IMR-90 (cell line): ENCODE data around the gene ARSA. TPM values are rescaled to one million over a fixed set of nuclear protein-coding genes. Genes with fewer than 3 reads are reported as not detected.

Experiments used
- ATAC-seq: fragments of 200-7000 bp; cut with Tn5 transposase; 2 replicates; pipeline ENCODE4 v1.9.1; 2020; ENCODE audit warnings: low read depth, mild to moderate bottlenecking, moderate library complexity
- BruUV-seq: library from RNA; stranded (reverse); fragments of 400-500 nt; replicated peaks from 2 replicates; lab custom pipeline; 2021; lab: Mats Ljungman, UMichigan
- CTCF ChIA-PET: fragments of 300-600 bp; formaldehyde crosslinking; extraction: SDS; loops from one replicate; lab custom pipeline; 2021; ENCODE audit warnings: antibody characterized with exemption; lab: Yijun Ruan, JAX
- POLR2A ChIA-PET: fragments of 300-600 bp; sonication (Branson Sonifier 250); formaldehyde crosslinking; loops from one replicate; lab custom pipeline; 2022; ENCODE audit warnings: antibody characterized with exemption; ENCODE audit not compliant: unreplicated experiment; lab: Charles Lee
- DNase-seq: peaks from one replicate; pipeline ENCODE4 v3.0.0; 2013
- H2AFZ ChIP-seq: replicated peaks from 2 replicates; pipeline ENCODE3; 2013; ENCODE audit warnings: low read length, mild to moderate bottlenecking; ENCODE audit not compliant: poor library complexity
- H2AK5ac ChIP-seq: 2 replicates; pipeline ENCODE4 v1.6.1; 2013; ENCODE audit warnings: low read depth, low read length, inconsistent platforms
- H2AK9ac ChIP-seq: replicated peaks from 2 replicates; pipeline ENCODE3; 2013; ENCODE audit warnings: mild to moderate bottlenecking, low read depth, low read length, moderate library complexity; ENCODE audit not compliant: poor library complexity
- H2BK120ac ChIP-seq: 2 replicates; pipeline ENCODE4 v1.6.1; 2013; ENCODE audit warnings: low read depth, low read length, inconsistent platforms
- H2BK15ac ChIP-seq: 3 replicates; pipeline ENCODE4 v1.6.1; 2013; ENCODE audit warnings: low read depth, low read length, inconsistent platforms
- H2BK20ac ChIP-seq: 2 replicates; pipeline ENCODE4 v1.6.1; 2013; ENCODE audit warnings: low read depth, mild to moderate bottlenecking, inconsistent platforms, low read length, moderate library complexity
- H2BK5ac ChIP-seq: 2 replicates; pipeline ENCODE4 v1.6.1; 2013; ENCODE audit warnings: mild to moderate bottlenecking, low read depth, low read length, inconsistent platforms; ENCODE audit not compliant: poor library complexity, severe bottlenecking
- H3K14ac ChIP-seq: replicated peaks from 2 replicates; pipeline ENCODE4 v1.6.1; 2013; ENCODE audit warnings: low read depth, low read length, inconsistent platforms
- H3K18ac ChIP-seq: 2 replicates; pipeline ENCODE4 v1.6.1; 2013; ENCODE audit warnings: low read depth, low read length, control low read depth
- H3K23ac ChIP-seq: 2 replicates; pipeline ENCODE4 v1.6.1; 2013; ENCODE audit warnings: low read depth, low read length, inconsistent platforms
- H3K27ac ChIP-seq: 2 replicates; pipeline ENCODE4 v1.5.1; 2013; ENCODE audit warnings: mild to moderate bottlenecking, control low read depth, low read length; ENCODE audit not compliant: insufficient read depth
- H3K27me3 ChIP-seq: 2 replicates; pipeline ENCODE4 v1.6.1; 2013; ENCODE audit warnings: low read length; ENCODE audit not compliant: control insufficient read depth, insufficient read depth
- H3K36me3 ChIP-seq: 2 replicates; pipeline ENCODE4 v1.6.1; 2013; ENCODE audit warnings: low read length, mixed read lengths; ENCODE audit not compliant: control insufficient read depth, insufficient read depth
- H3K4ac ChIP-seq: 2 replicates; pipeline ENCODE4 v1.6.1; 2013; ENCODE audit warnings: low read depth, low read length, inconsistent platforms
- H3K4me1 ChIP-seq: 2 replicates; pipeline ENCODE4 v1.6.1; 2013; ENCODE audit warnings: low read length, mixed read lengths; ENCODE audit not compliant: control insufficient read depth, insufficient read depth
- H3K4me2 ChIP-seq: 2 replicates; pipeline ENCODE4 v1.6.1; 2013; ENCODE audit warnings: low read depth, mild to moderate bottlenecking, control low read depth, low read length, moderate library complexity
- H3K4me3 ChIP-seq: 2 replicates; pipeline ENCODE4 v1.5.1; 2013; ENCODE audit warnings: low read depth, mild to moderate bottlenecking, control low read depth, low read length, moderate library complexity; ENCODE audit not compliant: insufficient read depth
- H3K56ac ChIP-seq: 2 replicates; pipeline ENCODE4 v1.6.1; 2013; ENCODE audit warnings: low read length, inconsistent platforms; ENCODE audit not compliant: insufficient read depth; ENCODE audit errors: extremely low read depth
- H3K79me1 ChIP-seq, 2 experiments: 2 replicates each; pipeline ENCODE4 v1.6.1; 2013; ENCODE audit warnings: low read length in 2 of 2, inconsistent platforms in 1 of 2, low read depth in 1 of 2
- H3K9ac ChIP-seq: 2 replicates; pipeline ENCODE4 v1.6.1; 2013; ENCODE audit warnings: low read depth, low read length, control low read depth
- H3K9me1 ChIP-seq: 2 replicates; pipeline ENCODE4 v1.6.1; 2013; ENCODE audit warnings: low read length, inconsistent platforms; ENCODE audit not compliant: insufficient read depth
- H3K9me3 ChIP-seq: 2 replicates; pipeline ENCODE4 v1.6.1; 2013; ENCODE audit warnings: low read length; ENCODE audit not compliant: control insufficient read depth, insufficient read depth
- H4K20me1 ChIP-seq: 2 replicates; pipeline ENCODE4 v1.6.1; 2013; ENCODE audit warnings: low read length, inconsistent platforms; ENCODE audit not compliant: insufficient read depth
- H4K5ac ChIP-seq: 2 replicates; pipeline ENCODE4 v1.6.1; 2013; ENCODE audit warnings: mild to moderate bottlenecking, low read depth, low read length, control low read depth
- H4K8ac ChIP-seq, 2 experiments: 2 replicates each; pipeline ENCODE4 v1.6.1; 2013; ENCODE audit warnings: low read depth in 2 of 2, low read length in 2 of 2, control low read depth in 1 of 2, inconsistent platforms in 1 of 2
- H4K91ac ChIP-seq: 2 replicates; pipeline ENCODE4 v1.6.1; 2013; ENCODE audit warnings: low read depth, low read length, inconsistent platforms; ENCODE audit not compliant: insufficient read depth
- CEBPB ChIP-seq: IDR thresholded peaks from 2 replicates; pipeline ENCODE4 v1.6.1; 2012; ENCODE audit warnings: low read depth, low read length, improper control_type of control experiment
- CHD1 ChIP-seq: IDR thresholded peaks from 2 replicates; pipeline ENCODE4 v1.6.1; 2012; ENCODE audit warnings: low read depth, low read length, improper control_type of control experiment
- CTCF ChIP-seq: conservative IDR thresholded peaks from 2 replicates; pipeline ENCODE4 v1.5.1; 2012; ENCODE audit warnings: mild to moderate bottlenecking, low read depth, low read length, improper control_type of control experiment
- ELK1 ChIP-seq: fragments of 150-350 bp; IDR thresholded peaks from 2 replicates; pipeline ENCODE4 v1.6.1; 2016; ENCODE audit warnings: low read depth, mild to moderate bottlenecking, low read length, moderate library complexity, borderline replicate concordance
- FOS ChIP-seq: fragments of 150-350 bp; IDR thresholded peaks from 2 replicates; pipeline ENCODE4 v1.6.1; 2016; ENCODE audit warnings: low read depth, low read length
- MAFK ChIP-seq: IDR thresholded peaks from 2 replicates; pipeline ENCODE4 v1.6.1; 2012; ENCODE audit warnings: low read depth, low read length, improper control_type of control experiment
- MAZ ChIP-seq: IDR thresholded peaks from 2 replicates; pipeline ENCODE4 v1.6.1; 2012; ENCODE audit warnings: low read depth, mild to moderate bottlenecking, low read length, improper control_type of control experiment, moderate library complexity, borderline replicate concordance
- NFE2L2 ChIP-seq: fragments of 150-350 bp; IDR thresholded peaks from 2 replicates; pipeline ENCODE4 v1.6.1; 2016; ENCODE audit warnings: low read depth, mild to moderate bottlenecking, low read length
- RAD21 ChIP-seq: IDR thresholded peaks from 2 replicates; pipeline ENCODE4 v1.6.1; 2012; ENCODE audit warnings: low read length, improper control_type of control experiment
- RCOR1 ChIP-seq: IDR thresholded peaks from 2 replicates; pipeline ENCODE4 v1.6.1; 2012; ENCODE audit warnings: mild to moderate bottlenecking, low read length, improper control_type of control experiment; ENCODE audit not compliant: insufficient replicate concordance
- RFX5 ChIP-seq: IDR thresholded peaks from 2 replicates; pipeline ENCODE4 v1.8.0; 2012; ENCODE audit warnings: low read depth, mild to moderate bottlenecking, low read length, moderate library complexity
- SMC3 ChIP-seq: fragments of 150-350 bp; IDR thresholded peaks from 2 replicates; pipeline ENCODE4 v1.6.1; 2016; ENCODE audit warnings: low read depth, mild to moderate bottlenecking, antibody characterized with exemption, low read length, moderate library complexity
- WGBS, 2 experiments: methylation state at CpG; one replicate each; pipeline versions ENCODE4 v1.1.5 to v1.1.7; 2013; ENCODE audit warnings: missing lambda C conversion rate in 2 of 2; ENCODE audit not compliant: insufficient read length in 1 of 2; ENCODE audit errors: extremely low coverage in 2 of 2; 5-methylcytosine and 5-hydroxymethylcytosine counted together
- dilution Hi-C: fragments of 300-500 bp; cut with HindIII; formaldehyde crosslinking; loops from one replicate; pipeline ENCODE4 v1.14.3; 2018; ENCODE audit warnings: low sequenced_read_pairs; ENCODE audit not compliant: unreplicated experiment
- in situ Hi-C: fragments of 300-500 bp; cut with MboI; formaldehyde crosslinking; loops from 3 replicates; pipeline ENCODE4 v1.14.3; 2019; ENCODE audit warnings: low sequenced_read_pairs, inconsistent platforms, mixed read lengths
- intact Hi-C: fragments of 100-400 bp; cut with micrococcal nuclease; formaldehyde crosslinking; loops from 2 replicates; pipeline ENCODE4 v1.10.0; 2022
- polyA plus RNA-seq, 3 experiments: library from polyadenylated mRNA; depleted of rRNA; stranded (reverse); fragments of >200 nt; gene quantifications; 2 replicates each; pipeline ENCODE4 v1.2.3, GENCODE V29; 2012; ENCODE audit warnings: low replicate concordance in 1 of 3
- total RNA-seq: library from RNA; depleted of rRNA; stranded (reverse); fragments of >200 nt; gene quantifications from 2 replicates; pipeline ENCODE4 v1.2.3, GENCODE V29; 2012
- TF ChIP-seq, protein P1 (sequence below): fragments of 150-350 bp; IDR thresholded peaks from 2 replicates; pipeline ENCODE4 v1.6.1; 2017; ENCODE audit warnings: mild to moderate bottlenecking, antibody characterized with exemption, low read length, low read depth

Gene ARSA
- total and polyA plus RNA-seq, 2 of the 4 experiments (the other 2 are of a cell fraction) = 3.4 to 24.2 TPM

GRCh38 chr22:50653256-50653655 is 25.3 kb upstream of the ARSA start:
- H3K4ac ChIP-seq = no peak overlapping the region
- no peak overlapping the region for H2BK120ac ChIP-seq
- H3K23ac ChIP-seq = no peak overlapping the region
- dilution Hi-C loops = no loop called here
- no peak overlapping the region for H3K56ac ChIP-seq
- no peak overlapping the region for H4K91ac ChIP-seq
- no peak overlapping the region for H3K4me3 ChIP-seq
- peaks cover 8% of the 10 kb centered on the region; the same call in 1 of the 2 replicates for H3K9me1 ChIP-seq
- H2AFZ ChIP-seq = no peak overlapping the region
- no peak overlapping the region for H2BK20ac ChIP-seq
- no peak overlapping the region for H3K9ac ChIP-seq
- DNase-seq (no peak), ATAC-seq (no peak)
- H2BK15ac ChIP-seq = no peak overlapping the region
- H4K8ac ChIP-seq = no peak overlapping the region
- peaks cover 2% of the 10 kb centered on the region; the same call in 1 of the 2 replicates for H3K27me3 ChIP-seq
- no peak overlapping the region for H3K14ac ChIP-seq
- no peaks in the 10 kb centered on the region for H3K79me1 ChIP-seq
- in situ Hi-C loops = no loop called here
- no peak overlapping the region for H4K5ac ChIP-seq
- intact Hi-C loops = no loop called here
- H2BK5ac ChIP-seq = no peak overlapping the region
- H3K18ac ChIP-seq = no peak overlapping the region
- H3K4me1 ChIP-seq = peaks cover 7% of the 10 kb centered on the region; the same call in 1 of the 2 replicates
- TF ChIP-seq RCOR1 = no peak
- no peak for TF ChIP-seq CEBPB
- TF ChIP-seq FOS = no peak
- TF ChIP-seq MAFK = no peak
- no peak for TF ChIP-seq ELK1
- no peak for TF ChIP-seq SMC3
- no peak for TF ChIP-seq RAD21
- TF ChIP-seq RFX5 = no peak
- no peak for TF ChIP-seq MAZ
- no peak for TF ChIP-seq CTCF
- TF ChIP-seq, protein P1, sequence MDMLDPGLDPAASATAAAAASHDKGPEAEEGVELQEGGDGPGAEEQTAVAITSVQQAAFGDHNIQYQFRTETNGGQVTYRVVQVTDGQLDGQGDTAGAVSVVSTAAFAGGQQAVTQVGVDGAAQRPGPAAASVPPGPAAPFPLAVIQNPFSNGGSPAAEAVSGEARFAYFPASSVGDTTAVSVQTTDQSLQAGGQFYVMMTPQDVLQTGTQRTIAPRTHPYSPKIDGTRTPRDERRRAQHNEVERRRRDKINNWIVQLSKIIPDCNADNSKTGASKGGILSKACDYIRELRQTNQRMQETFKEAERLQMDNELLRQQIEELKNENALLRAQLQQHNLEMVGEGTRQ = no peak
- TF ChIP-seq NFE2L2 = no peak
- TF ChIP-seq CHD1 = no peak
- CTCF ChIA-PET = no interaction called here
- H3K27ac ChIP-seq = no peak overlapping the region
- H2AK9ac ChIP-seq = no peak overlapping the region
- H3K36me3 ChIP-seq = no peaks in the 10 kb centered on the region
- 76% methylated on average over 6 of the region's 10 CpGs; no CpG with 5 or more reads in 1 of the 2 experiments for WGBS, 2 experiments
- no peak overlapping the region for H2AK5ac ChIP-seq
- POLR2A ChIA-PET = no interaction called here
- BruUV-seq = no TSS peak
- no peak overlapping the region for H3K4me2 ChIP-seq
- 0 out of 2 replicates have a peak, but pooled peaks cover 1% of the 10 kb centered on the region for H3K9me3 ChIP-seq
- no peaks in the 10 kb centered on the region for H4K20me1 ChIP-seq
